Panc1 (cell line): ENCODE measurements around the gene OGDH. TPM values are rescaled to one million over a fixed set of nuclear protein-coding genes. Genes with fewer than 3 reads are reported as not detected.

ENCODE experiments used
- ATAC-seq: fragments of 200-7000 bp; cut with Tn5 transposase; 2 replicates; pipeline ENCODE4 v1.9.1; 2020; ENCODE audit warnings: mild to moderate bottlenecking, moderate library complexity
- BruUV-seq: library from RNA; stranded (reverse); fragments of 400-500 nt; replicated peaks from 2 replicates; lab custom pipeline; 2021; lab: Mats Ljungman, UMichigan
- CTCF ChIA-PET: fragments of 300-600 bp; sonication (Branson Sonifier 250); formaldehyde crosslinking; loops from one replicate; lab custom pipeline; 2022; ENCODE audit warnings: antibody characterized with exemption; lab: Charles Lee
- POLR2A ChIA-PET: fragments of 300-600 bp; sonication (Branson Sonifier 250); formaldehyde crosslinking; loops from one replicate; lab custom pipeline; 2022; ENCODE audit warnings: antibody characterized with exemption; lab: Charles Lee
- DNase-seq: peaks from one replicate; pipeline ENCODE4 v3.0.0-alpha.2; 2010; ENCODE audit warnings: low read depth, low spot score
- H3K27ac ChIP-seq: 2 replicates; pipeline ENCODE4 v1.5.1; 2011; ENCODE audit warnings: mild to moderate bottlenecking, low read length, inconsistent platforms
- H3K27me3 ChIP-seq: fragments of 200-500 bp; sonication (Bioruptor generic); 2 replicates; pipeline ENCODE4 v1.6.0; 2014; ENCODE audit warnings: low read length, inconsistent platforms; ENCODE audit not compliant: control insufficient read depth, insufficient read depth
- H3K36me3 ChIP-seq: fragments of 200-500 bp; sonication (Bioruptor generic); 2 replicates; pipeline ENCODE4 v1.5.1; 2014; ENCODE audit warnings: inconsistent platforms, mild to moderate bottlenecking, low read length, moderate library complexity; ENCODE audit not compliant: control insufficient read depth, insufficient read depth
- H3K4me1 ChIP-seq: 2 replicates; pipeline ENCODE4 v1.5.1; 2011; ENCODE audit warnings: inconsistent platforms, mild to moderate bottlenecking, low read length, moderate library complexity; ENCODE audit not compliant: control insufficient read depth, insufficient read depth
- H3K4me3 ChIP-seq, 2 experiments: 2 replicates each; pipeline ENCODE4 v1.5.1; 2011 to 2012; ENCODE audit warnings: low read depth in 2 of 2, low read length in 2 of 2, mild to moderate bottlenecking in 2 of 2, inconsistent platforms in 1 of 2, moderate library complexity in 1 of 2
- H3K9me3 ChIP-seq: fragments of 200-500 bp; sonication (Bioruptor generic); 2 replicates; pipeline ENCODE4 v1.5.1; 2014; ENCODE audit warnings: low read depth, mild to moderate bottlenecking, inconsistent platforms, low read length, moderate library complexity; ENCODE audit not compliant: control insufficient read depth, insufficient read depth
- POLR2AphosphoS5 ChIP-seq: IDR thresholded peaks from 2 replicates; pipeline ENCODE4 v1.6.1; 2012; ENCODE audit warnings: mild to moderate bottlenecking, low read depth, low read length, moderate library complexity
- REST ChIP-seq, 2 experiments: IDR thresholded peaks; 2 replicates each; pipeline ENCODE4 v1.6.1; 2011 to 2012; ENCODE audit warnings: low read depth in 2 of 2, control low read depth in 1 of 2, low read length in 1 of 2, mild to moderate bottlenecking in 1 of 2, moderate library complexity in 1 of 2; ENCODE audit not compliant: insufficient read depth in 1 of 2
- SIN3A ChIP-seq: IDR thresholded peaks from 2 replicates; pipeline ENCODE4 v1.6.1; 2012; ENCODE audit warnings: low read depth, mild to moderate bottlenecking, low read length, moderate library complexity, borderline replicate concordance; ENCODE audit not compliant: insufficient read depth
- TCF7L2 ChIP-seq: IDR thresholded peaks from 2 replicates; pipeline ENCODE4 v1.6.1; 2011; ENCODE audit warnings: mild to moderate bottlenecking, low read depth, low read length, inconsistent platforms
- in situ Hi-C: cut with HindIII; loops from 2 replicates; pipeline ENCODE4 v1.10.0; 2016; ENCODE audit warnings: low sequenced_read_pairs, low pct_unique_long_range_greater_than_20kb
- intact Hi-C: fragments of 100-400 bp; cut with micrococcal nuclease; formaldehyde crosslinking; loops from one replicate; pipeline ENCODE4 v1.10.0; 2022; ENCODE audit not compliant: unreplicated experiment
- total RNA-seq: library from RNA; stranded (reverse); gene quantifications from one replicate; pipeline ENCODE4 v1.2.1, GENCODE V29; 2021; ENCODE audit not compliant: unreplicated experiment
- TF ChIP-seq, protein P1 (sequence below): fragments of 450-650 bp; IDR thresholded peaks from 2 replicates; pipeline ENCODE4 v1.5.1; 2017; ENCODE audit warnings: mild to moderate bottlenecking

The OGDH gene
- total RNA-seq, 1 experiment from 2014 or later, result 166 TPM

DNA sequence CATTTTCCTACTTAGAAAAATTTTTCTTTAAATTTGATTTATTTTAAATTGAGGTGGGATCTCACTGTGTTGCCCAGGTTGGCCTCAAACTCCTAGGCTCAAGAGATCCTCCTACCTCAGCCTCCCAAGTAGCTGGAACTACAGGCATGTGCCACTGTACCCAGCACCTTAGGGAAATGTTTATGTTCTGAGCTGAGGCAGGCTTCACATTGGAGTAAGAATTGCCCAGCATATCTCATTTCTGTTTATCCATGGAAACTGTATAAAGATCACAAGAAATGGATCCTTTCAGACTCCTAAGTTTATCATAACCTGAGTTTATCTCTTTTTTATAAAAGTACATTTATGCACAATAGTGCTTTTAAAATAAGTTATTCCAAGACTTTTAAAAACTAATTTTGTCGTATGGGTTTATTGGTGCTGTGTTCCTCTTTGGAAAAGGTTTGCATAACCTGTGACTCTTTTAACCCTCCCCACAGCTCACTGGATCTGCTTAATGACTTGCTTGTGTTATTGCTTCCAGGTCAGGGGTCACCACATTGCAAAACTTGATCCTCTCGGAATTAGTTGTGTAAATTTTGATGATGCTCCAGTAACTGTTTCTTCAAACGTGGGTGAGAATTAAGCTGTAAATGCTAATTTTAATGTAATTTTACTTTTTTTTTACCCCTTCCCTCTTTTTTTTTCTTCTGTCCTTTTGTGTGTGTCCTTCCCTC lies 40.7 kb downstream of the OGDH start:
- Histone ChIP-seq H3K36me3 (peaks cover 8% of the 10 kb centered on the region; the same call in 1 of the 2 replicates), H3K4me1 (no peaks in the 10 kb centered on the region), H3K27ac (no peak overlapping the region), H3K27me3 (no peaks in the 10 kb centered on the region), H3K4me3 (no peak overlapping the region), H3K9me3 (no peaks in the 10 kb centered on the region)
- TF ChIP-seq REST (IDR thresholded peaks at IDR 0.05; ENCODE audit: insufficient read depth in 1 of 2, low read depth in 2 of 2, low read length in 1 of 2) (no peak), SIN3A (no peak), TCF7L2 (no peak), POLR2AphosphoS5 (no peak)
- CTCF ChIA-PET, result no interaction called here
- in situ Hi-C loops, result no loop called here
- no peak for ATAC-seq
- POLR2A ChIA-PET, result no interaction called here
- no peak for DNase-seq
- intact Hi-C loops, result no loop called here
- BruUV-seq, result no TSS peak

GRCh38 chr7:44647981-44648714 lies 41.7 kb downstream of the OGDH start:
- Histone ChIP-seq H3K27ac (no peak overlapping the region), H3K9me3 (no peaks in the 10 kb centered on the region), H3K36me3 (peaks cover 8% of the 10 kb centered on the region; the same call in 1 of the 2 replicates), H3K4me1 (no peaks in the 10 kb centered on the region), H3K27me3 (no peaks in the 10 kb centered on the region), H3K4me3 (no peak overlapping the region)
- BruUV-seq, result no TSS peak
- ChIA-PET CTCF (no interaction called here), POLR2A (no interaction called here)
- in situ Hi-C loops (no loop called here), intact Hi-C loops (no loop called here)
- ATAC-seq (no peak), DNase-seq (no peak)
- TF ChIP-seq REST (IDR thresholded peaks at IDR 0.05; ENCODE audit: insufficient read depth in 1 of 2, low read depth in 2 of 2, low read length in 1 of 2) (no peak), TCF7L2 (no peak), SIN3A (no peak), POLR2AphosphoS5 (no peak)
- TF ChIP-seq, protein P1, sequence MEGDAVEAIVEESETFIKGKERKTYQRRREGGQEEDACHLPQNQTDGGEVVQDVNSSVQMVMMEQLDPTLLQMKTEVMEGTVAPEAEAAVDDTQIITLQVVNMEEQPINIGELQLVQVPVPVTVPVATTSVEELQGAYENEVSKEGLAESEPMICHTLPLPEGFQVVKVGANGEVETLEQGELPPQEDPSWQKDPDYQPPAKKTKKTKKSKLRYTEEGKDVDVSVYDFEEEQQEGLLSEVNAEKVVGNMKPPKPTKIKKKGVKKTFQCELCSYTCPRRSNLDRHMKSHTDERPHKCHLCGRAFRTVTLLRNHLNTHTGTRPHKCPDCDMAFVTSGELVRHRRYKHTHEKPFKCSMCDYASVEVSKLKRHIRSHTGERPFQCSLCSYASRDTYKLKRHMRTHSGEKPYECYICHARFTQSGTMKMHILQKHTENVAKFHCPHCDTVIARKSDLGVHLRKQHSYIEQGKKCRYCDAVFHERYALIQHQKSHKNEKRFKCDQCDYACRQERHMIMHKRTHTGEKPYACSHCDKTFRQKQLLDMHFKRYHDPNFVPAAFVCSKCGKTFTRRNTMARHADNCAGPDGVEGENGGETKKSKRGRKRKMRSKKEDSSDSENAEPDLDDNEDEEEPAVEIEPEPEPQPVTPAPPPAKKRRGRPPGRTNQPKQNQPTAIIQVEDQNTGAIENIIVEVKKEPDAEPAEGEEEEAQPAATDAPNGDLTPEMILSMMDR, result no peak
